ENCODE results near the gene CARMIL3.

DNA sequence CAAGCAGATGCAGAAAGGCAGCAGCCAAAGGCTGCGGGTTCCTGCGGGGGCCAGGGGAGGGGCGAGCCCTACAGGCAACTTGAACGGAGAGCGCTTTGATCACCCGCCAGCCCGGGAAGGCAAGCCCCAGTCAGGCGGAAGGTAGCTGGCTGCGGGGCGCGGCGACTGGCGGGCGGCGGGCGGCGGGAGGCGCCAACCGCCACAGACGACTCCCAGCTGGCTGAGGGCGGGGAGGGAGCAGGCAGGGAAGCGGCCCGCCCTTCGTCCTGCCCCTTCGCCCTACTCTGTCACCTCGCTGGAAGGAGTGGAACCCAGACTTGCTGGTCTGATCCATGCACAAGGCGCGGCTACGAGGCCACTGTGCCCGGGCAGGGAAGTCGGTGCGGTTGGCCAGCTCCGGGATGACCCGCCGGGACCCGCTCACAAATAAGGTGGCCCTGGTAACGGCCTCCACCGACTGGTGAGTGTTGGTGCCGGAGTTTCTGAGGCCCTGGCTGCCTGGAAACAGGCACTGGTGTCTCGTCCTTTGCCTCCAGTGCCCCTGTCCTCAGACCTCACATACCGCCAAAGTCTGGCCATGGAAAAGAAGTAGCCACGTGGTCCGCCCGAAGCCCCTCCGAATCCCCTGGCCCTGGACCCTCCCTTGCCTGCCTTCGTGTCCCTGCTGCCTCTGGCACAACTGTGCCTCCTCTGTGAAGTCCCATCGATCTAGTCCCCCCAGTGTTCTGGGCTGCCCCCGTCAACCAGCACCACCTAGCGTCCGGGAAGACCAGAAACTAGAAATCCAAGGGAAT, 15.4 kb upstream of the CARMIL3 start:
- TF ChIP-seq, protein P1, sequence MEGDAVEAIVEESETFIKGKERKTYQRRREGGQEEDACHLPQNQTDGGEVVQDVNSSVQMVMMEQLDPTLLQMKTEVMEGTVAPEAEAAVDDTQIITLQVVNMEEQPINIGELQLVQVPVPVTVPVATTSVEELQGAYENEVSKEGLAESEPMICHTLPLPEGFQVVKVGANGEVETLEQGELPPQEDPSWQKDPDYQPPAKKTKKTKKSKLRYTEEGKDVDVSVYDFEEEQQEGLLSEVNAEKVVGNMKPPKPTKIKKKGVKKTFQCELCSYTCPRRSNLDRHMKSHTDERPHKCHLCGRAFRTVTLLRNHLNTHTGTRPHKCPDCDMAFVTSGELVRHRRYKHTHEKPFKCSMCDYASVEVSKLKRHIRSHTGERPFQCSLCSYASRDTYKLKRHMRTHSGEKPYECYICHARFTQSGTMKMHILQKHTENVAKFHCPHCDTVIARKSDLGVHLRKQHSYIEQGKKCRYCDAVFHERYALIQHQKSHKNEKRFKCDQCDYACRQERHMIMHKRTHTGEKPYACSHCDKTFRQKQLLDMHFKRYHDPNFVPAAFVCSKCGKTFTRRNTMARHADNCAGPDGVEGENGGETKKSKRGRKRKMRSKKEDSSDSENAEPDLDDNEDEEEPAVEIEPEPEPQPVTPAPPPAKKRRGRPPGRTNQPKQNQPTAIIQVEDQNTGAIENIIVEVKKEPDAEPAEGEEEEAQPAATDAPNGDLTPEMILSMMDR (conservative IDR thresholded peaks at IDR 0.05; ENCODE audit: low read length) = peak; percentile 85
- TF ChIP-seq EZH2phosphoT487 (IDR thresholded peaks at IDR 0.05; ENCODE audit: borderline replicate concordance, low read depth, low read length) = no peak

All from OCI-LY7 (cell line).